OCI-LY7 (cell line): ENCODE data around the gene SLC16A14.

Experiments
- CTCF ChIP-seq: fragments of 200-600 bp; sonication (generic); conservative IDR thresholded peaks from 2 replicates; pipeline ENCODE4 v1.5.1; 2014; ENCODE audit warnings: mild to moderate bottlenecking, antibody characterized with exemption, low read length, moderate library complexity, mixed read lengths
- EZH2phosphoT487 ChIP-seq: fragments of 200-600 bp; sonication (generic); IDR thresholded peaks from 2 replicates; pipeline ENCODE4 v1.6.1; 2018; ENCODE audit warnings: low read depth, borderline replicate concordance, mild to moderate bottlenecking, mixed run types, antibody characterized with exemption, low read length, moderate library complexity, mixed read lengths

GRCh38 chr2:230053753-230054478 lies 14.8 kb downstream of the SLC16A14 start:
- no peak for TF ChIP-seq CTCF
- TF ChIP-seq EZH2phosphoT487, result no peak
